Right lung (tissue), 5 donors: ENCODE data around the gene DHRS2. TPM values are rescaled to one million over a fixed set of nuclear protein-coding genes. Genes with fewer than 3 reads are reported as not detected.

Experiments
- DNase-seq, 2 donors: peaks; one replicate each; pipeline ENCODE4 v3.0.0-alpha.2; 2013
- polyA plus RNA-seq, 5 donors: library from polyadenylated mRNA; unstranded; fragments of 120-200 nt; gene quantifications; one replicate each; pipeline versions ENCODE4 v1.2.1 to v1.2.3, GENCODE V29; 2013; ENCODE audit warnings: inconsistent platforms in 1 of 5, low replicate concordance in 1 of 5; ENCODE audit not compliant: insufficient read length in 5 of 5, insufficient read depth in 1 of 5

DHRS2 gene
- polyA plus RNA-seq, 5 donors = 0.21 to 0.47 (median 0.37) TPM

DNA sequence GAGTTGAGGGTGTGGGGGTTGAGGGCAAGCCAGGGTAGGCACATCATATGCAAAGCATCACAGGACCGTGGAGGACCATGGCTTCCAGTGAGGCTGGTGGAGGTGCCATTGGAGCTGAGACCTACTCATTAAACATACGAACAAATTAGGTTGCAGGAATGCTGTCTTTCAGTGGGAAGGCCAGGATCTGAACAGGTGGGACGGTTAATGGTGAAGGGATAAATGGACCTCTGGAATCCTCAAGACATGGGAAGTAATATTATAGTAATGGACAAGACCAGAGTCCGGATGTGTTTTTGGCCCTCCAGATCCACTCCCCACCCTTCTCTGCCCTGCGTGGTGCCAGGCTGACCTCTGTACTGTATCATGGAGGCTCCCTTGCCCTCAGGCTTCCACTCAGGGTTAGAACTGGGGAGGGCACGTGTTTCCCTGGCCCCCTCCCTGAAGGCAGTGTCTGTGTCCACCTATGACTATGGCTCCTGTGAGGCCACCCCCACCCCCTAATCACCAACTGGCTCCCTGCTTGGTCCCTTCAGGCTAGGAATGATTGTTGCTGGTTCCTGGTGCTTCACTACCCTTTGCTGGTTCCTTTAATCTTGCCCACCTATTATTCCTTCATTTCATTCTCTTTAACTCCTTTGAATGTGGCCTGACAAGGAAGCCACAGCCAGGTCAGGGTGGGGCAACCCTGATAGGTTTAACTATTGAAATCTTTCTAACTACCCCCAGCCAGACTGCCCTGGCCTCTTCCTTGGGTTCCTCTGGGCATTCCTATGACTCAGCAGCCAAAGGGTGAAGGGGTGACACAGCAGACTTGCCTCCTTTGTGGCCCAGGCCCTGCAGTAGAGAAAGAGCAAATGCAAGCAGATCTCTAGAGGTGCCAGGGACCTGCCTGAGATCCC, 10.7 kb downstream of the DHRS2 start:
- no peak for DNase-seq

DNA sequence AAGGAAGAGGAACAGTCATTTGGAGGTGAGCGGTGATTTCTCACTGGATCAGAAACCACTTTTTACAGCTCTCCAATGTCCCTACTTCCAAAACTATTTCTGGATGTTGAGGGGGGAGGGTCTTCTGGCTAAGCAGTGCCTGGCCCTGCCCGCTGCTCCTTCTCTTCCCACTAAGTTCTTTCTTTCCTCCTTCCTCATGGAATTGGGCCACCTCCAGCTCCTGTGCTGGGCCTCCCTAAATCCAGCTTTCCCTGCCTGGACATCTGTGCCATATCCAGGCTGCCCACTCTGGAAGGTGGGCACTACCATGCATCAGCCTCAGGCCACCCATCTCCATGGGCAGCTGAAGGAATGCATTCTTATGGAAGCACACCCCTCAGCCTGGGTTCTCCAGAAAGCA, 11.5 kb downstream of the DHRS2 start:
- no peak for DNase-seq

GRCh38 chr14:23648764-23649460, 12.7 kb downstream of the DHRS2 start:
- DNase-seq = no peak

DNA sequence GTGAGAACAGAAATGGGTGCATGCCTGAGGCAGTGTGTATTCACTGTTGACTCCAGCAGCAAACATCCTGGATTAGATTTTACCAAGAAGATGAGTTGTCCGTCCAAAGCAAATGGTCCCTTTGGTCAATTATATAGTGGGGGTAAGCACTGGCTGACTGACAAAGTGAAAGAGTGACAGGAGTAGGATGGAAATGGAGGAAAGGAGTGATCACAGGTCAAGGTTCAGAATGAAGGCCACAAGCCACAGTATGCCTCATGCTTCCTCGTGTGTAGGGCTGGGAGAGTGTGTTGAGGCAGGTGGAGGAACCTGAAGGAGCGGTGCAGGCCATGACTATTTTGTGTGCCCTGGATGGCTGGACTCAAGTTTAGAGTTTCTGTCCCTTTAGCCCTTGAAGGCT, 14.3 kb downstream of the DHRS2 start:
- DNase-seq = no peak

GRCh38 chr14:23653051-23653450, 16.9 kb downstream of the DHRS2 start:
- no peak for DNase-seq

- DNase-seq = no peak
Observed at GRCh38 chr14:23654231-23654630, 18.1 kb downstream of the DHRS2 start.

- no peak for DNase-seq
Observed at GRCh38 chr14:23657959-23658470, 21.9 kb downstream of the DHRS2 start.

GRCh38 chr14:23660290-23661226, 24.4 kb downstream of the DHRS2 start:
- no peak for DNase-seq

DNA sequence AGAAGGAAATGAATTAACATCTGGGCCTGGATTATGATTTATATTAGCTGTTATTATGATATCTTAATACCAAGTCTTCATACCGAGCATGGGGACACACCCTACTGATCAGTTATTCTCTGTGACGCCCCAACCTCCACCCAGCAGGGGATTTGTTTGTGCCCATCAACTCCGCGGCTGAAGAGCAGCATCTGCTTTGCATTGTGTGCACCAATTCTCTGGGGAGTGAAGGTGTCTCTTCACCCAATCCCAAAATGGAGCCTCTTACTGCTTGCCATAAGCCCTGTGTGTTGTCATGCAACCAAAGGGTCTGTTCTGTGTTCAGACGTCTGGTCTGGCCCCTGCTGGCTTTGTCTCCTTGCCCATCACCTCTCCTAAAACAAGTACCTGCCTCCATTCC, 25.4 kb downstream of the DHRS2 start:
- no peak for DNase-seq

DNA sequence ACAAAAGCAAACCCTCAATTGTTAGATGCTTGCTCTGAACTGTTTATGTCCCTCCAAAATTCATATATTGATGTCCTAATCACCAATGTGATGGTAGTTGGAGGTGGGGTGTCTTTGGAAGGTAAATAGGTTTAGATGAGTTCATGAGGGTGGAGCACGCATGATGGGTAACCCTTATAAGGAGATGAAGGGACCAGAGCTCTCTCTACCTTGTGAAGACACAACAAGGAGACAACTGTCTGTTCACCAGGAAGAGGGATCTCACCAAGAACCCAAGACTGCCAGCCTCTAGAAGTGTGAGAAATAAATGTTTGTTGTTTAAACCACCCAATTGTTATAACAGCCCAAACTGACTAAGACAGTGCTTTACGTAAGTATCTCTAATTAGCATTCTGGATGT, 27.0 kb downstream of the DHRS2 start:
- DNase-seq = no peak

DNA sequence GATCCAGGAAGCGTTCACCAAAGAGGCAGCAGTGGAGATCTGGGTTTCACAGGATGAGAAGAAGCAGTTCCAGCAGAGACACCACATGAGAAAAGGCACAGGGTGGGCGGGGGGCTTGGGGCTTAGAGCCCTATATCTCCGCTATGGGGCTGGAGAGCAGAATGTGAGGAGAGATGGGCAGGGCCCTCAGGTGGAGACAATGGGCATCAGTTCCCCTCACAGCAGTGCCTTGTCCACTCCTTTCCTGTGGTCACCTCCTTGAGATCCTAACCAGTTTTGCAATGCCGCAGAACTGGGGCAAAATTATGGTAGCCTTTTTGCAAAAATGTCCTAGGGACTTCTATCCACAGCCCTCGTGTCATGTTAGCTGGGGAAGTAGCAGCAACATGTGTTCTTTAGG, 27.5 kb downstream of the DHRS2 start:
- DNase-seq = no peak

GRCh38 chr14:23664207-23664885, 28.2 kb downstream of the DHRS2 start:
- DNase-seq = no peak

DNA sequence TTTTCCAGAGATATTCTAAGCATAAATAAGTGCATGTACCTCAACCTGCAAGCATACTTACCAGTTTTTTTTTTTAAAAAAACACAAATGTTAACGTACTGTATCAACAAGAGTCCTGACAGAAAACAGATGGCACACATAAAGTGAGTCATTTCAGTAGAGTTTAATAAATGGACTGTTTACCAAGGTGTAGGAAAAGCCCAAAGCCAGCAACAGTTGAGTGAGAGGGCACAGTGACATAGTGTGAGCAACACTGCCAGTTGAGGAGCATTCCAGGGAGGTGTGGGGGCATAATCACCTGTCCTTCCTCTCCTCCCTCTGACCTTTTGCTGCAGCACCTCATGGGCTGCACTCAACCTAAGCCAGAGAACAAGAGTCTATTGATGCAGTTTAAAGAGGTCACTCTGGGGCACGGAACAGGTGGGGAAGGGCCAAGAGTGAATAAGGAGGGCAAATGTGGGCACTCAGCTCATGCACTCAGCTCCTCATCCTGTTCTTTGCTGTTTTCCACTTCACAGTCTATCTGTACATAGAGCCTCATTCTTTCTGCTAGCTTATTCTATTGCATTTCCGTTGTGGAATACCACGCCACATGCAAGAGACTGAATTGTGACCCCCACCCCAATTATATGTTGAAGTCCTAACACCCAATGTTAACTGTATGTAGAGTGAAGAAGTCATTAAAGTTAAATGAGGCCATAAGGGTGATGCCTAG, 29.3 kb downstream of the DHRS2 start:
- DNase-seq = no peak

- DNase-seq = no peak
Observed at GRCh38 chr14:23667134-23667533, 31.0 kb downstream of the DHRS2 start.

- DNase-seq = no peak
Observed at GRCh38 chr14:23669441-23669840, 33.3 kb downstream of the DHRS2 start.

GRCh38 chr14:23670481-23670880, 34.3 kb downstream of the DHRS2 start:
- DNase-seq = no peak

DNA sequence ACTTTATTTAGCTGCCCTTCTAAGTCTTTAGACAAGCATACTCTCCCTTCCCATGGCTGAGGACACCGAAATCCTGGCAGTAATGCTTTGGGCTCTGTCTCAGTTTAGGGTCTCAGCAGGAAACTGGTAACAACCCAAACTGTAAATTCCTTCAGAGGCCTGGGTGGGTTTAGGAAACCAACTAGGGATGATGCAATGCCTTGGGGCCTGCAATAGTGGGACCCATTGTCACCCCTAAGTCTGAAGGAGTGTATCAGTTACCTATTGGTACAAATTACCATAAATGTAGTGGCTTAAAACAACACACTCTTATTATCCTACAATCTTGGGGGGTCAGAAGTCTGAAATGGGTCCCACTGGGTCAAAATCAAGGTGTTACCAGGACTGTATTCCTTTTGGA, 36.0 kb downstream of the DHRS2 start:
- DNase-seq = no peak

DNA sequence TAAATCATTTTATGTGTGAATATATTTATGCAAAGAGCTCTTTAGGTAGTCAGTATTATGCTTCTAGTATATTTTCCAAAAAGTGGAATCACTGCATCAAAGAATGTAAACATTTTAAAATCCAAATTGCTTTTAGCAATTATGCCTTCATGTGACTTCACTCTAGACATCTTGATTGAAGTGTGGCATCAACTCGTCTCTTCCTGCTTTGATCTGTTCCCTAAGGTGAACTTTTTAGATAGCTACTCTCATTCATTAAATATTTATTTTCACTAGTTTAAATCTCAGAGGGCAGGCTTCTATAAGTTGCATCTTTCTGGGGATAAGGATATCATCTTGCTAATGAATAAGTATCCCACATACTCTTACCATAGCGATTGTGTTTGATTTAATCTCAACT, 39.2 kb downstream of the DHRS2 start:
- no peak for DNase-seq

GRCh38 chr14:23675906-23676305, 39.7 kb downstream of the DHRS2 start:
- no peak for DNase-seq

DNA sequence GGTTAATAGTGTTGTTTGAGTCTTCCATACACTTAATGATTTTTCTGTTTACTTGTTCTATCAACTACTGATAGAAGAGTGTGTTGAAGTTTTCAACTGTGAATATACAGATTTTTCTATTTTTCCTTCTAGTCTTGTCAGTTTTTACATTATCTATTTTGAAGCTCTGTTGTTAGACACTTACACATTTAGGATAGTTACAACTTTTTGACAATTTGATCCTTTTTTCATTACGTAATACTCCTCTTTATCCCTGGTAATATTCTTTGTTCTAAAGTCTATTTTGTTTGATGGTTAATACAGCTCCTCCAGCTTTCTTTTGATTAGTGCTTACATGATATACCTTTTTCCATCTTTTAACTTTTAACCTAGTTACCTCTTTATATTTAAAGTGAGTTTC, 45.2 kb downstream of the DHRS2 start:
- no peak for DNase-seq
